Measurements from ENCODE around the gene OSER1. TPM values are rescaled to one million over a fixed set of nuclear protein-coding genes. Genes with fewer than 3 reads are reported as not detected.
"Not testable (repeated sequence)": the region's sequence is repeated elsewhere in the genome, so short reads cannot be mapped to it uniquely, and the experiment has no call there.

Gene OSER1
- total RNA-seq, 4 donors from 2014 or later = 73.0 to 114 (median 94.5) TPM

DNA sequence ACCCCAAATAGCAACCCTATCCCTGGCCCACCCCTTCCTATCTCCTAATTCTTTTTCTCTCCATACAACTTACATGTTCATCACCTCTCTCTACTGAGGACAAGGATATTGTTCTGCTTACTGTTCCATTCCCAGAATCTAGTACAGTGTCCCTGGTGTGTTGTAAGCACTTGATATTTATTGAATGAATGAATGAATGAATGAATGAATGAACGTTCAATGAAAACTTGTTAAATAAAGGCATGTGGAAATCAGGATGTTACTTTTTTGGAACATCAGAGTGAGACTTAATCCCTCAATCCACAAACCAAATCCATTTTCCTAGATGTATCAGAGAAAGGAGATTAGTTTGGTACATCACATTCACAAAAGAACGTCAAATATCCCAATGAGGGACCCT, 16.8 kb downstream of the OSER1 start:
- no peak for ATAC-seq
- TF ChIP-seq, protein P1, sequence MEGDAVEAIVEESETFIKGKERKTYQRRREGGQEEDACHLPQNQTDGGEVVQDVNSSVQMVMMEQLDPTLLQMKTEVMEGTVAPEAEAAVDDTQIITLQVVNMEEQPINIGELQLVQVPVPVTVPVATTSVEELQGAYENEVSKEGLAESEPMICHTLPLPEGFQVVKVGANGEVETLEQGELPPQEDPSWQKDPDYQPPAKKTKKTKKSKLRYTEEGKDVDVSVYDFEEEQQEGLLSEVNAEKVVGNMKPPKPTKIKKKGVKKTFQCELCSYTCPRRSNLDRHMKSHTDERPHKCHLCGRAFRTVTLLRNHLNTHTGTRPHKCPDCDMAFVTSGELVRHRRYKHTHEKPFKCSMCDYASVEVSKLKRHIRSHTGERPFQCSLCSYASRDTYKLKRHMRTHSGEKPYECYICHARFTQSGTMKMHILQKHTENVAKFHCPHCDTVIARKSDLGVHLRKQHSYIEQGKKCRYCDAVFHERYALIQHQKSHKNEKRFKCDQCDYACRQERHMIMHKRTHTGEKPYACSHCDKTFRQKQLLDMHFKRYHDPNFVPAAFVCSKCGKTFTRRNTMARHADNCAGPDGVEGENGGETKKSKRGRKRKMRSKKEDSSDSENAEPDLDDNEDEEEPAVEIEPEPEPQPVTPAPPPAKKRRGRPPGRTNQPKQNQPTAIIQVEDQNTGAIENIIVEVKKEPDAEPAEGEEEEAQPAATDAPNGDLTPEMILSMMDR (IDR thresholded peaks at IDR 0.05 in 4 of 5, conservative IDR thresholded peaks at IDR 0.05 in 1 of 5) = no peak
- no peak for TF ChIP-seq POLR2A (IDR thresholded peaks at IDR 0.05)
- H3K36me3 ChIP-seq = peaks cover 0 to 27% of the 10 kb centered on the region in 2 donors
- in situ Hi-C loops (cut with MboI; ENCODE audit: low sequenced_read_pairs in 4 of 4) = loop anchor here in 3 of 4 donors (5.0 to 25.0 kb wide), 3 partner anchors 76 to 1144 kb away; partner anchors contain the start of gene SDC4 (in 1 of the 3)
- H3K9me3 ChIP-seq = no peaks in the 10 kb centered on the region
- no peak overlapping the region for H3K4me3 ChIP-seq
- DNase-seq = no peak
- H3K4me1 ChIP-seq = peaks cover 12 to 13% of the 10 kb centered on the region in 2 donors
- intact Hi-C loops (cut with DNase I; ENCODE audit: low total_unique reads) = no loop called here
- H3K27ac ChIP-seq = no peak overlapping the region
- H3K27me3 ChIP-seq = no peaks in the 10 kb centered on the region

DNA sequence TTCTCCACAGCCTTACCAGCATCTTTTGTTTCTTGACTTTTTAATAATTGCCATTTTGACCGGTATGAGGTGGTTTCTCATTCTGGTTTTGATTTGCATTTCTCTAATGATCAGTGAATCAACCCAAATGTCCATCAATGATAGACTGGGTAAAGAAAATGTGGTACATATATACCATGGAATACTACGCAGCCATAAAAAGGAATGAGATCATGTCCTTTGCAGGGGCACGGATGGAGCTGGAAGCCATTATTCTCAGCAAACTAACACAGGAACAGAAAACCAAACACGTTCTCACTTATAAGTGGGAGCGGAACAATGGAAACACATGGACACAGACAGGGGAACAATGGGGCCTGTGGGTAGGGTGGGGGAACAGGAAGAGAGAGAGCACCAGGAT, 18.9 kb downstream of the OSER1 start:
- ATAC-seq; H3K27ac ChIP-seq; intact Hi-C loops (cut with DNase I; ENCODE audit: low total_unique reads); H3K36me3 ChIP-seq; H3K9me3 ChIP-seq; DNase-seq; H3K4me3 ChIP-seq; H3K27me3 ChIP-seq: not testable (repeated sequence)
- in situ Hi-C loops (cut with MboI; ENCODE audit: low sequenced_read_pairs in 4 of 4) = loop anchor here in 3 of 4 donors (5.0 to 25.0 kb wide), 3 partner anchors 74 to 1146 kb away; partner anchors contain the start of gene SDC4 (in 1 of the 3)
- peaks cover 23 to 25% of the 10 kb centered on the region in 2 donors for H3K4me1 ChIP-seq

DNA sequence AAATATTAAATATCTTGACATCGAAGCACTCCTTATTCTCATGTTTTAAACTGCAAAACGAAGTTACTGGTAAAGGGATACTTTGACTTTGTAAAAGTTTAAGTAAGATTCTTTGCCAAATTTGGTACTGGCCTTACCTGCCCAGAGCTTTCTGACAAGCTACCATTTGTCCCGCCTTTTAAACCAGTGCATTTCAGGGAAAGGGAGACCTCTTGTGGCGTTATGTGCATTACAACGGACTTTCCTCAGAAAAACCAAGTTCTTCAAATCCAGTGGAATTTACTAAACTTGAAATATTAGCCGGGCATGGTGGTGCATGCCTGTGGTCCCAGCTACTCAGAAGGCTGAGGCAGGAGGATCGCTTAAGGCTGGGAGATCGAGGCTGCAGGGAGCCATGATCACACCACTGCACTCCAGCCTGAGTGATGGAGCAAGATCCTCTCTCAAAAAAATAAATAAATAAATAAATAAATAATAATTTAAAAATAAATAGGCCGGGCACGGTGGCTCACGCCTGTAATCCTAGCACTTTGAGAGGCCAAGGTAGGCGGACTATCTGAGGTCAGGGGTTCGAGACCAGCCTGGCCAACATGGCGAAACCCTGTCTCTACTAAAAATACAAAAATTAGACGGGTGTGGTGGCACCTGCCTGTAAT, 20.2 kb downstream of the OSER1 start:
- not testable (repeated sequence) for H3K4me3 ChIP-seq, H3K27me3 ChIP-seq, H3K9me3 ChIP-seq, ATAC-seq, H3K36me3 ChIP-seq
- intact Hi-C loops (cut with DNase I; ENCODE audit: low total_unique reads) (loop anchor here (1.0 kb wide), 1 partner anchor 74 kb away; no protein-coding TSS in a partner anchor), in situ Hi-C loops (cut with MboI; ENCODE audit: low sequenced_read_pairs in 4 of 4) (loop anchor here in 3 of 4 donors (5.0 to 25.0 kb wide), 3 partner anchors 73 to 1147 kb away; partner anchors contain the start of gene SDC4 (in 1 of the 3))
- Histone ChIP-seq H3K4me1 (peaks cover 28 to 33% of the 10 kb centered on the region in 2 donors), H3K27ac (peak overlapping the region in 3 of 4 donors; percentile 92 to 98 (median 98))
- peak in 1 of 2 donors; percentile 42 for DNase-seq
- TF ChIP-seq, protein P1 (IDR thresholded peaks at IDR 0.05 in 4 of 5, conservative IDR thresholded peaks at IDR 0.05 in 1 of 5) = peak in 4 of 5 experiments; percentile 84 to 90 (median 88)

DNA sequence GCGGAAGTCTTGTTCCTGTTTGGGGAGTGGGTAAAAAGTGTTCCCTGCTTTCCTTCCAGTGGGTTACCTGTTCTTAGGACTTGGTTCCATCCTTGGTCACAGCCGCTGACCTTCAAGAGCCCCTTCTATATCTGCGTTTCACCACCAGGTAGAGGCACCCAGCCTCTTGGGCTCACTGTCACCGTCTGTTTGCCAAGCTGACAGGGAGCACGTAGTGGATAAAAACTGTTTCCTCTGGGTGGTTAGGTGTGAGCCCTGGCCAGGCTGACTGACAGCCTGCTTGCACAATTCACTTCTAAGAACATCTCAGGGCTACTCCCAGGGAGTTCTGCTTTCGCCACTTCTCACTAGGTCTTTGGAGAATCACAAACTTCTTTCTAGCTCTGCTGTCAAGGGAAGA, 21.8 kb downstream of the OSER1 start:
- H3K36me3 ChIP-seq = no peaks in the 10 kb centered on the region
- peak; percentile 58 to 66 for TF ChIP-seq POLR2A (IDR thresholded peaks at IDR 0.05)
- TF ChIP-seq, protein P1 (IDR thresholded peaks at IDR 0.05 in 4 of 5, conservative IDR thresholded peaks at IDR 0.05 in 1 of 5) = no peak
- peak overlapping the region; percentile 92 to 98 (median 96) for H3K27ac ChIP-seq
- no peaks in the 10 kb centered on the region for H3K27me3 ChIP-seq
- H3K4me3 ChIP-seq = no peak overlapping the region
- H3K9me3 ChIP-seq = no peaks in the 10 kb centered on the region
- in situ Hi-C loops (cut with MboI; ENCODE audit: low sequenced_read_pairs in 4 of 4) (loop anchor here in 2 of 4 donors (5.0 to 25.0 kb wide), 2 partner anchors 71 to 1149 kb away; partner anchors contain the start of gene SDC4 (in 1 of the 2)), intact Hi-C loops (cut with DNase I; ENCODE audit: low total_unique reads) (no loop called here)
- peak; percentile 69 to 78 for ATAC-seq
- DNase-seq = peak; percentile 67 to 89
- peaks cover 41 to 49% of the 10 kb centered on the region in 2 donors for H3K4me1 ChIP-seq

Data from gastrocnemius medialis (tissue), 4 donors.